ENCODE measurements around the gene VWDE. TPM values are rescaled to one million over a fixed set of nuclear protein-coding genes. Genes with fewer than 3 reads are reported as not detected.

The VWDE gene
- total RNA-seq, 1 experiment from 2014 or later, result 13.7 TPM

- no peak for TF ChIP-seq CTCF (IDR thresholded peaks at IDR 0.05 in 2 of 3, conservative IDR thresholded peaks at IDR 0.05 in 1 of 3; ENCODE audit: borderline replicate concordance in 1 of 3, insufficient read depth in 1 of 3, low read depth in 2 of 3, low read length in 2 of 3)
- no peak for TF ChIP-seq SP1 (IDR thresholded peaks at IDR 0.05; ENCODE audit: low read depth)
- TF ChIP-seq ZNF274 (IDR thresholded peaks at IDR 0.05; ENCODE audit: low read depth, low read length), result no peak
- no peak for TF ChIP-seq JUND (IDR thresholded peaks at IDR 0.05)
- TF ChIP-seq ATF3 (IDR thresholded peaks at IDR 0.05), result no peak
These were observed 1.3 kb downstream of the VWDE start (continued) for GRCh38 chr7:12402365-12402725.

- ChIA-PET POLR2A (no interaction called here), CTCF (interaction anchor here (1.3 kb wide), 1 partner anchor 13 kb away, joined by 3 read pairs; no protein-coding TSS in a partner anchor), RAD21 (ENCODE audit: low non-redundant PET in 1 of 2, low total read pairs in 2 of 2, uncharacterized antibody in 2 of 2, unreplicated experiment in 2 of 2) (no interaction called here)
- H3K9me2 ChIP-seq (ENCODE audit: insufficient read depth), result no peaks in the 10 kb centered on the region
- no TSS peak for BruUV-seq (replicated peaks)
- peak overlapping the region in 1 of 2 experiments; percentile 75; a peak in 2 of 4 replicates for H3K4me3 ChIP-seq (replicated peaks in 1 of 2; ENCODE audit: low read depth in 1 of 2, low read length in 2 of 2)
- peaks cover 7 to 15% of the 10 kb centered on the region in 2 experiments for H3K4me1 ChIP-seq (ENCODE audit: control insufficient read depth in 1 of 2, insufficient read depth in 2 of 2, low read length in 2 of 2)
- no peak overlapping the region for H3K9ac ChIP-seq (ENCODE audit: low read length)
- H3K4me2 ChIP-seq (ENCODE audit: low read length), result peak overlapping the region; percentile 97
- no peak for ATAC-seq
- DNase-seq (ENCODE audit: low read depth, low spot score), result no peak
- intact Hi-C loops (cut with micrococcal nuclease), result no loop called here
- no peaks in the 10 kb centered on the region for H4K20me1 ChIP-seq (ENCODE audit: insufficient read depth)
- H3K9me3 ChIP-seq (ENCODE audit: control insufficient read depth in 1 of 2, insufficient read depth in 1 of 2, low read depth in 1 of 2, low read length in 2 of 2), result peaks cover 6 to 15% of the 10 kb centered on the region in 2 experiments; a peak in 1 of 4 replicates
- peaks cover 0 to 5% of the 10 kb centered on the region in 2 experiments; a peak in 1 of 4 replicates for H3K36me3 ChIP-seq (ENCODE audit: control insufficient read depth in 1 of 2, insufficient read depth in 2 of 2, low read length in 2 of 2)
- no peak overlapping the region for H3K27ac ChIP-seq (ENCODE audit: low read depth, low read length)
- no peaks in the 10 kb centered on the region for H3K27me3 ChIP-seq (ENCODE audit: insufficient read depth, low read length)
- H2AFZ ChIP-seq (ENCODE audit: low read depth, low read length, poor library complexity, severe bottlenecking), result no peak overlapping the region
- H3K79me2 ChIP-seq (ENCODE audit: insufficient read depth, low read length), result peaks cover 65% of the 10 kb centered on the region
- no peak for TF ChIP-seq ZBTB33 (IDR thresholded peaks at IDR 0.05; ENCODE audit: extremely low read depth, insufficient replicate concordance, low read length)
- TF ChIP-seq EZH2phosphoT487 (IDR thresholded peaks at IDR 0.05; ENCODE audit: borderline replicate concordance), result no peak
- no peak for TF ChIP-seq CEBPB (IDR thresholded peaks at IDR 0.05; ENCODE audit: low read depth)
- TF ChIP-seq ZNF274 (IDR thresholded peaks at IDR 0.05; ENCODE audit: low read depth, low read length), result no peak
- no peak for TF ChIP-seq JUND (IDR thresholded peaks at IDR 0.05)
- no peak for TF ChIP-seq SRF (IDR thresholded peaks at IDR 0.05; ENCODE audit: low read depth)
- no peak for TF ChIP-seq FOSL1 (IDR thresholded peaks at IDR 0.05; ENCODE audit: low read depth)
- TF ChIP-seq ZFX (IDR thresholded peaks at IDR 0.05), result no peak
- TF ChIP-seq YY1 (IDR thresholded peaks at IDR 0.05; ENCODE audit: extremely low read depth, insufficient replicate concordance, low read depth, low read length), result no peak
- TF ChIP-seq ELF1 (IDR thresholded peaks at IDR 0.05; ENCODE audit: borderline replicate concordance, low read depth), result no peak
- TF ChIP-seq POLR2A (IDR thresholded peaks at IDR 0.05; ENCODE audit: borderline replicate concordance, extremely low read depth, insufficient read depth, insufficient read length), result no peak
- TF ChIP-seq SIN3A (IDR thresholded peaks at IDR 0.05; ENCODE audit: low read depth), result no peak
- TF ChIP-seq RAD21 (IDR thresholded peaks at IDR 0.05; ENCODE audit: low read depth), result no peak
- no peak for TF ChIP-seq TCF7L2 (IDR thresholded peaks at IDR 0.05; ENCODE audit: borderline replicate concordance, extremely low read depth, insufficient read depth, insufficient read length)
- no peak for TF ChIP-seq SP1 (IDR thresholded peaks at IDR 0.05; ENCODE audit: low read depth)
- no peak for TF ChIP-seq EGR1 (IDR thresholded peaks at IDR 0.05; ENCODE audit: low read depth)
These were observed 1.9 kb downstream of the VWDE start for GRCh38 chr7:12401538-12402364.
